ENCODE data around the gene CSGALNACT2. TPM values are rescaled to one million over a fixed set of nuclear protein-coding genes. Genes with fewer than 3 reads are reported as not detected.
A peak's percentile ranks its signal among the peaks of the same experiment; 100 is the strongest.

CSGALNACT2 gene
- total and polyA plus RNA-seq, 2 donors (not counting 1 experiment from before 2014, with no cell fraction given), result 10.9 to 24.0 TPM

DNA sequence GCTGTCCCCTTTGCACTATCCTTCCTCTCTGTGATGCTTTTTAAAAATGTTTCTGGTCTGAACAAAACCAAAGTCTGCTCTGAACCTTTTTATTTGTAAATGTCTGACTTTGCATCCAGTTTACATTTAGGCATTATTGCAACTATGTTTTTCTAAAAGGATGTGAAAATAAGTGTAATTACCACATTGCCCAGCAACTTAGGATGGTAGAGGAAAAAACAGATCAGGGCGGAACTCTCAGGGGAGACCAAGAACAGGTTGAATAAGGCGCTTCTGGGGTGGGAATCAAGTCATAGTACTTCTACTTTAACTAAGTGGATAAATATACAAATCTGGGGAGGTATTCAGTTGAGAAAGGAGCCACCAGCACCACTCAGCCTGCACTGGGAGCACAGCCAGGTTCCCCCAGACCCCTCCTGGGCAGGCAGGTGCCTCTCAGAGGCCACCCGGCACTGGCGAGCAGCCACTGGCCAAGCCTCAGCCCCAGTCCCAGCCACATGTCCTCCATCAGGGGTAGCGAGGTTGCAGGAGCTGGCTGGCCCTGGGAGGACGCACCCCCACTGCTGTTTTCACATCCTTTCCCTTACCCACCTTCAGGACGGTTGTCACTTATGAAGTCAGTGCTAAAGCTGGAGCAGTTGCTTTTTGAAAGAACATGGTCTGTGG is 11.4 kb upstream of the CSGALNACT2 start:
- intact Hi-C loops (cut with micrococcal nuclease), result no loop called here
- H3K4me2 ChIP-seq (replicated peaks; ENCODE audit: low read depth, low read length, poor library complexity, severe bottlenecking), result peak overlapping the region; percentile 44

DNA sequence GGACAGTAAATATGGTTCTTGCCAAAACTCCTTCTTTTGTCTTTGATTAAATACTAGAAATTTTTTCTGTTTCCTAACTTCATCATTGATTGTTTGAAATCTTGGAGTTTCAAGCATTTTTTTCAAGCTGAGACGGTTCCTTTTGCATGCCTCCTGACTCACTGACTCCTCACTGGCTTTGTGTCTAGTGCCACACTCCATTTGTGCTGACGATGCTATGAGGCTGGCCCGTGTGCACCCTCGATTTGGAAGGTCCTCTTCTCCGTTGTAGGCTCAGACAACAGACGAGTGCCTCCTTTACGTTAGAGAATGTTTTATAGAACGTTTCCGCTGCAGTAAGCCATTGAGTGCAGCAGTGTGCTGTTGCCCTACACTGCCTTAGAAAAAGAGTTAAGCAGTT is 10.8 kb upstream of the CSGALNACT2 start:
- no peaks in the 10 kb centered on the region for H3K9me3 ChIP-seq (ENCODE audit: control extremely low read depth in 1 of 3, control insufficient read depth in 2 of 3, insufficient read depth in 1 of 3, low read length in 2 of 3)
- WGBS (ENCODE audit: insufficient coverage), result 94% methylated on average over 9 of the region's 9 CpGs
- ChIA-PET POLR2A (no interaction called here), CTCF (no interaction called here)
- TF ChIP-seq EZH2 (IDR thresholded peaks at IDR 0.05; ENCODE audit: borderline replicate concordance, insufficient read depth, low read depth, low read length, poor library complexity, severe bottlenecking), result no peak
- TF ChIP-seq, protein P1, sequence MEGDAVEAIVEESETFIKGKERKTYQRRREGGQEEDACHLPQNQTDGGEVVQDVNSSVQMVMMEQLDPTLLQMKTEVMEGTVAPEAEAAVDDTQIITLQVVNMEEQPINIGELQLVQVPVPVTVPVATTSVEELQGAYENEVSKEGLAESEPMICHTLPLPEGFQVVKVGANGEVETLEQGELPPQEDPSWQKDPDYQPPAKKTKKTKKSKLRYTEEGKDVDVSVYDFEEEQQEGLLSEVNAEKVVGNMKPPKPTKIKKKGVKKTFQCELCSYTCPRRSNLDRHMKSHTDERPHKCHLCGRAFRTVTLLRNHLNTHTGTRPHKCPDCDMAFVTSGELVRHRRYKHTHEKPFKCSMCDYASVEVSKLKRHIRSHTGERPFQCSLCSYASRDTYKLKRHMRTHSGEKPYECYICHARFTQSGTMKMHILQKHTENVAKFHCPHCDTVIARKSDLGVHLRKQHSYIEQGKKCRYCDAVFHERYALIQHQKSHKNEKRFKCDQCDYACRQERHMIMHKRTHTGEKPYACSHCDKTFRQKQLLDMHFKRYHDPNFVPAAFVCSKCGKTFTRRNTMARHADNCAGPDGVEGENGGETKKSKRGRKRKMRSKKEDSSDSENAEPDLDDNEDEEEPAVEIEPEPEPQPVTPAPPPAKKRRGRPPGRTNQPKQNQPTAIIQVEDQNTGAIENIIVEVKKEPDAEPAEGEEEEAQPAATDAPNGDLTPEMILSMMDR (IDR thresholded peaks at IDR 0.05), result no peak
- peak overlapping the region; percentile 44 for H3K4me2 ChIP-seq (replicated peaks; ENCODE audit: low read depth, low read length, poor library complexity, severe bottlenecking)
- no peak overlapping the region for H2AFZ ChIP-seq (ENCODE audit: insufficient read depth, low read depth, low read length, poor library complexity, severe bottlenecking)
- H3K27me3 ChIP-seq (replicated peaks in 1 of 4; ENCODE audit: control extremely low read depth in 1 of 4, control insufficient read depth in 3 of 4, insufficient read depth in 4 of 4, low read length in 3 of 4), result no peaks in the 10 kb centered on the region
- H4K20me1 ChIP-seq (ENCODE audit: control insufficient read depth, insufficient read depth, low read length, poor library complexity, severe bottlenecking), result no peaks in the 10 kb centered on the region
- no peaks in the 10 kb centered on the region for H3K36me3 ChIP-seq (replicated peaks in 1 of 2; ENCODE audit: control extremely low read depth in 1 of 2, control insufficient read depth in 1 of 2, extremely low read depth in 1 of 2, insufficient read depth in 2 of 2, low read length in 1 of 2)
- intact Hi-C loops (cut with micrococcal nuclease), result no loop called here
- Mint-ChIP-seq H3K4me3 (peak overlapping the region; percentile 59), H3K27me3 (no peaks in the 10 kb centered on the region), H3K9me3 (ENCODE audit: insufficient read depth) (no peaks in the 10 kb centered on the region), H3K4me1 (peaks cover 41% of the 10 kb centered on the region), H3K27ac (peak overlapping the region; percentile 66)
- ATAC-seq (ENCODE audit: low read depth), result no peak
- H3K9ac ChIP-seq (ENCODE audit: low read length), result no peak overlapping the region
- H3K27ac ChIP-seq (ENCODE audit: low read length in 2 of 2), result peak overlapping the region; percentile 53 to 69
- no peak for DNase-seq
- no peaks in the 10 kb centered on the region for H3K79me2 ChIP-seq (ENCODE audit: control insufficient read depth, insufficient read depth, low read length)
- no peak overlapping the region for H3K4me3 ChIP-seq (ENCODE audit: control extremely low read depth in 1 of 5, extremely low read depth in 1 of 5, insufficient read depth in 1 of 5, low read depth in 2 of 5, low read length in 4 of 5)
- peaks cover 15 to 33% of the 10 kb centered on the region in 2 donors for H3K4me1 ChIP-seq (ENCODE audit: control insufficient read depth in 2 of 2, insufficient read depth in 2 of 2, low read length in 2 of 2)

More for the DNA sequence above, 11.4 kb upstream of the CSGALNACT2 start:
- ChIA-PET CTCF (no interaction called here), POLR2A (no interaction called here)
- peak; percentile 62 for ATAC-seq (ENCODE audit: low read depth)
- Histone ChIP-seq H3K36me3 (replicated peaks in 1 of 2; ENCODE audit: control extremely low read depth in 1 of 2, control insufficient read depth in 1 of 2, extremely low read depth in 1 of 2, insufficient read depth in 2 of 2, low read length in 1 of 2) (no peaks in the 10 kb centered on the region), H3K79me2 (ENCODE audit: control insufficient read depth, insufficient read depth, low read length) (no peaks in the 10 kb centered on the region), H3K4me3 (ENCODE audit: control extremely low read depth in 1 of 5, extremely low read depth in 1 of 5, insufficient read depth in 1 of 5, low read depth in 2 of 5, low read length in 4 of 5) (peak overlapping the region in 1 of 5 experiments; percentile 17), H3K9ac (ENCODE audit: low read length) (peak overlapping the region; percentile 27), H4K20me1 (ENCODE audit: control insufficient read depth, insufficient read depth, low read length, poor library complexity, severe bottlenecking) (no peaks in the 10 kb centered on the region), H3K9me3 (ENCODE audit: control extremely low read depth in 1 of 3, control insufficient read depth in 2 of 3, insufficient read depth in 1 of 3, low read length in 2 of 3) (no peaks in the 10 kb centered on the region), H3K4me1 (ENCODE audit: control insufficient read depth in 2 of 2, insufficient read depth in 2 of 2, low read length in 2 of 2) (peaks cover 20 to 38% of the 10 kb centered on the region in 2 donors), H3K27ac (ENCODE audit: low read length in 2 of 2) (peak overlapping the region; percentile 53 to 69), H2AFZ (ENCODE audit: insufficient read depth, low read depth, low read length, poor library complexity, severe bottlenecking) (no peak overlapping the region), H3K27me3 (replicated peaks in 1 of 4; ENCODE audit: control extremely low read depth in 1 of 4, control insufficient read depth in 3 of 4, insufficient read depth in 4 of 4, low read length in 3 of 4) (no peaks in the 10 kb centered on the region)
- H3K4me3 Mint-ChIP-seq, result peak overlapping the region; percentile 63
- no peaks in the 10 kb centered on the region for H3K9me3 Mint-ChIP-seq (ENCODE audit: insufficient read depth)
- H3K27ac Mint-ChIP-seq, result peak overlapping the region; percentile 66
- no peak for DNase-seq
- WGBS (ENCODE audit: insufficient coverage), result 68% methylated on average over 3 of the region's 7 CpGs
- TF ChIP-seq, protein P1 (IDR thresholded peaks at IDR 0.05), result no peak
- TF ChIP-seq EZH2 (IDR thresholded peaks at IDR 0.05; ENCODE audit: borderline replicate concordance, insufficient read depth, low read depth, low read length, poor library complexity, severe bottlenecking), result no peak
- peaks cover 46% of the 10 kb centered on the region for H3K4me1 Mint-ChIP-seq
- no peaks in the 10 kb centered on the region for H3K27me3 Mint-ChIP-seq

All from B cell (primary cell).